ENCODE results near the gene THSD7A. TPM values are rescaled to one million over a fixed set of nuclear protein-coding genes. Genes with fewer than 3 reads are reported as not detected.

Gene THSD7A
- total RNA-seq, 1 donor from 2014 or later = 0.28 TPM

DNA sequence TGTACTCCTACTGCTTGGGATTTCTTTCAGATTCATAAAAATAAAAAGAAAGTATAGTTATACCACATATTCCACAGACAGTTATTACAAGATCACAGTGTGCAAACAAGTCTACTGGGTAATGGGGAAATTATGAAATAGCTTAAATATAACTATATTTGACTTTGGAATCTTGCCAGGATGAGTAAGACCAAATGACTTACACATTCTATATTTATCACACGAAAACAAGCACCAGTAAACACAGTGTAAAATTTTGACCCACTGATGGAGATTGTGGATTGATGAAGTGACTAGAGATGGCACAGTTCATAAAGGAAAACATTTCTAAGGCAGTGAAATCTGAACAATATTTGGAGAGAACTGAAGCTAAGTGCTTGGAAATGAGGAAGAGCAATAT, 339.7 kb downstream of the THSD7A start:
- Mint-ChIP-seq H3K36me3 (no peaks in the 10 kb centered on the region), H3K27ac (no peak overlapping the region), H3K4me3 (no peak overlapping the region), H3K27me3 (ENCODE audit: insufficient read depth, low read depth) (no peaks in the 10 kb centered on the region), H3K4me1 (peaks cover 11% of the 10 kb centered on the region), H3K9me3 (no peaks in the 10 kb centered on the region)
- TF ChIP-seq, protein P1, sequence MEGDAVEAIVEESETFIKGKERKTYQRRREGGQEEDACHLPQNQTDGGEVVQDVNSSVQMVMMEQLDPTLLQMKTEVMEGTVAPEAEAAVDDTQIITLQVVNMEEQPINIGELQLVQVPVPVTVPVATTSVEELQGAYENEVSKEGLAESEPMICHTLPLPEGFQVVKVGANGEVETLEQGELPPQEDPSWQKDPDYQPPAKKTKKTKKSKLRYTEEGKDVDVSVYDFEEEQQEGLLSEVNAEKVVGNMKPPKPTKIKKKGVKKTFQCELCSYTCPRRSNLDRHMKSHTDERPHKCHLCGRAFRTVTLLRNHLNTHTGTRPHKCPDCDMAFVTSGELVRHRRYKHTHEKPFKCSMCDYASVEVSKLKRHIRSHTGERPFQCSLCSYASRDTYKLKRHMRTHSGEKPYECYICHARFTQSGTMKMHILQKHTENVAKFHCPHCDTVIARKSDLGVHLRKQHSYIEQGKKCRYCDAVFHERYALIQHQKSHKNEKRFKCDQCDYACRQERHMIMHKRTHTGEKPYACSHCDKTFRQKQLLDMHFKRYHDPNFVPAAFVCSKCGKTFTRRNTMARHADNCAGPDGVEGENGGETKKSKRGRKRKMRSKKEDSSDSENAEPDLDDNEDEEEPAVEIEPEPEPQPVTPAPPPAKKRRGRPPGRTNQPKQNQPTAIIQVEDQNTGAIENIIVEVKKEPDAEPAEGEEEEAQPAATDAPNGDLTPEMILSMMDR (IDR thresholded peaks at IDR 0.05) = no peak
- TF ChIP-seq EZH2 (IDR thresholded peaks at IDR 0.05) = no peak
- TF ChIP-seq EZH2phosphoT487 (IDR thresholded peaks at IDR 0.05) = no peak
- Histone ChIP-seq H2AFZ (replicated peaks) (no peak overlapping the region), H3K79me2 (ENCODE audit: low read depth) (no peaks in the 10 kb centered on the region), H3K9ac (no peak overlapping the region), H4K20me1 (ENCODE audit: low read depth) (no peaks in the 10 kb centered on the region), H3K36me3 (no peaks in the 10 kb centered on the region), H3K9me3 (ENCODE audit: low read depth) (no peaks in the 10 kb centered on the region), H3K4me1 (peaks cover 10% of the 10 kb centered on the region), H3K27ac (no peak overlapping the region), H3K4me3 (no peak overlapping the region), H3F3A (ENCODE audit: low read depth) (peaks cover 3% of the 10 kb centered on the region), H3K4me2 (no peak overlapping the region), H3K27me3 (no peaks in the 10 kb centered on the region)
- DNase-seq (ENCODE audit: low spot score) = no peak

- Histone ChIP-seq H3K36me3 (no peaks in the 10 kb centered on the region), H3K27me3 (no peaks in the 10 kb centered on the region), H3F3A (ENCODE audit: low read depth) (peaks cover 3% of the 10 kb centered on the region), H4K20me1 (ENCODE audit: low read depth) (no peaks in the 10 kb centered on the region), H3K9ac (no peak overlapping the region), H3K4me1 (peaks cover 10% of the 10 kb centered on the region), H3K4me3 (no peak overlapping the region), H2AFZ (replicated peaks) (no peak overlapping the region), H3K9me3 (ENCODE audit: low read depth) (no peaks in the 10 kb centered on the region), H3K27ac (no peak overlapping the region), H3K79me2 (ENCODE audit: low read depth) (no peaks in the 10 kb centered on the region), H3K4me2 (no peak overlapping the region)
- Mint-ChIP-seq H3K27me3 (ENCODE audit: insufficient read depth, low read depth) (no peaks in the 10 kb centered on the region), H3K9me3 (no peaks in the 10 kb centered on the region), H3K36me3 (no peaks in the 10 kb centered on the region), H3K4me1 (peaks cover 11% of the 10 kb centered on the region), H3K27ac (no peak overlapping the region), H3K4me3 (no peak overlapping the region)
- DNase-seq (ENCODE audit: low spot score) = peak; percentile 3
- TF ChIP-seq, protein P1 (IDR thresholded peaks at IDR 0.05) = no peak
- TF ChIP-seq EZH2 (IDR thresholded peaks at IDR 0.05) = no peak
- no peak for TF ChIP-seq EZH2phosphoT487 (IDR thresholded peaks at IDR 0.05)
These were observed 340.2 kb downstream of the THSD7A start for GRCh38 chr7:11491811-11492210.

- H3K36me3 Mint-ChIP-seq = no peaks in the 10 kb centered on the region
- Histone ChIP-seq H3K4me1 (peaks cover 10% of the 10 kb centered on the region), H3K4me3 (no peak overlapping the region), H3K79me2 (ENCODE audit: low read depth) (no peaks in the 10 kb centered on the region), H3K36me3 (no peaks in the 10 kb centered on the region), H3K27me3 (no peaks in the 10 kb centered on the region), H3F3A (ENCODE audit: low read depth) (peaks cover 3% of the 10 kb centered on the region), H4K20me1 (ENCODE audit: low read depth) (no peaks in the 10 kb centered on the region), H3K9ac (no peak overlapping the region), H3K27ac (no peak overlapping the region), H3K4me2 (peak overlapping the region; percentile 12), H3K9me3 (ENCODE audit: low read depth) (no peaks in the 10 kb centered on the region), H2AFZ (replicated peaks) (no peak overlapping the region)
- no peaks in the 10 kb centered on the region for H3K27me3 Mint-ChIP-seq (ENCODE audit: insufficient read depth, low read depth)
- H3K9me3 Mint-ChIP-seq = no peaks in the 10 kb centered on the region
- H3K4me3 Mint-ChIP-seq = no peak overlapping the region
- no peak for DNase-seq (ENCODE audit: low spot score)
- H3K4me1 Mint-ChIP-seq = peaks cover 11% of the 10 kb centered on the region
- H3K27ac Mint-ChIP-seq = no peak overlapping the region
- no peak for TF ChIP-seq EZH2phosphoT487 (IDR thresholded peaks at IDR 0.05)
- TF ChIP-seq, protein P1 (IDR thresholded peaks at IDR 0.05) = no peak
- TF ChIP-seq EZH2 (IDR thresholded peaks at IDR 0.05) = no peak
These were observed 342.7 kb downstream of the THSD7A start for GRCh38 chr7:11489280-11489679.

Measured in neural progenitor cell (in vitro differentiated cells).